ENCODE data around the gene HORMAD2.

The HORMAD2 gene

DNA sequence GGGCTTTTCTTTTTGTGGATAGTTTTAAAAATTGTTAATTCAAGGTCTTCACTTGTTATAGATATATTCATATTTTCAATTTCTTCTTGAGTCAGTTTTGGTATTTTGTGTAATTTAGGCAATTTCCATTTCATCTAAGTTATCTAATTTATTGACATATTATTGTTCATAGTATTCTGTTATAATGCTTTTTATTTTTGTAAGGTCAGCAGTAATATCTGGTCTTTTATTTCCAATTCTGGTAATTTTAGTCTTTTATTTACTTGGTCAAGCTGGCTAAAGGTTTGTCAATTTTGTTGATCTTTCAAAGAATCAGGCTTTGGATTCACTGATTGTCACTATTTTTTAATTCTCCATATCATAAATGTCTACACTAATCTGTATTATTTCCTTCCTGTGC, 60.1 kb downstream of the HORMAD2 start:
- Mint-ChIP-seq H3K27me3 (peaks cover 3% of the 10 kb centered on the region), H3K27ac (no peak overlapping the region), H3K4me1 (peaks cover 4% of the 10 kb centered on the region), H3K9me3 (peaks cover 28% of the 10 kb centered on the region), H3K4me3 (no peak overlapping the region), H3K36me3 (peaks cover 17% of the 10 kb centered on the region)
- CTCF ChIA-PET: no interaction called here
- DNase-seq: no peak

DNA sequence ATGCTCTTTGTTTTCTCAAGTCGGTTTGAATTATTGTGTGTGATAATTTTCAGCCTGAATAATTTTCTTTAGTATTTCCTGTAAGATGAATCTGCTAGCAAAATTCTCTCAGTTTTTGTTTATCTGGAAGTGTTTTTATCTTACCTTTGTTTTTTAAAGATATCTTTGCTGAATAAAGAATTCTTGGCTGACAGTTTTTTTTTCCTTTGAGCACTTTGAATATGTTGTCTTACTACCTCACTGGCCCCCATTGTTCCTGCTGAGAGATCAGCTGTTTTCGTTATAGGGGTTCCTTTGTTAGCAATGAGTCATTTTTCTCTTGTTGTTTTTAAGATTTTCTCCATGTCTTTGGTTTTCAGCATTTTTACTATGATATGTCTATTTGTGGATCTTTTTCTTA, 63.0 kb downstream of the HORMAD2 start:
- H3K9me3 Mint-ChIP-seq: peaks cover 25% of the 10 kb centered on the region
- DNase-seq: no peak
- CTCF ChIA-PET: no interaction called here

DNA sequence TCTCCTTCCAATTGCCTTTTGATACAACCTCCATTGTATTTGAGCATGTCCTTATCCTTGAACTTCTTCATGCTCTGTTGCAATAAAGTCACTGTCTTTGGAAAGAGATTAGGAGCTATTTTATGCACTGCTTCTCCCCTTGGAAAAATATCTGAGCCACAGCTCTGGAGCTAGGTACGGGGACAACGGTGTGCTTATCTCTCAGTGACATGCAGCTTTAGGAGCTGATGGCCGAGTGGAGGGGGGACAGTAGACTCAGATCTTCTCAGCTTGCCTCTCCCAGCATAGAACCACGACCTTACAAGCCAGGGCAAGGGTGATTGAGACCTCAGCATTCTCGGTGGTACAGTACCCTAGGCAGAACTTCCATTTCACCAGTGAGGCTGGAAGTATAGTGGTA, 64.1 kb downstream of the HORMAD2 start:
- H3K4me3 Mint-ChIP-seq: no peak overlapping the region
- H3K27me3 Mint-ChIP-seq: no peaks in the 10 kb centered on the region
- no peak overlapping the region for H3K27ac Mint-ChIP-seq
- no peaks in the 10 kb centered on the region for H3K4me1 Mint-ChIP-seq
- H3K36me3 Mint-ChIP-seq: peaks cover 17% of the 10 kb centered on the region
- H3K9me3 Mint-ChIP-seq: peaks cover 25% of the 10 kb centered on the region
- CTCF ChIA-PET: no interaction called here
- DNase-seq: no peak

More for the DNA sequence above, 63.0 kb downstream of the HORMAD2 start:
- Mint-ChIP-seq H3K27me3 (no peaks in the 10 kb centered on the region), H3K4me1 (no peaks in the 10 kb centered on the region), H3K4me3 (no peak overlapping the region), H3K27ac (no peak overlapping the region), H3K36me3 (peaks cover 17% of the 10 kb centered on the region)

DNA sequence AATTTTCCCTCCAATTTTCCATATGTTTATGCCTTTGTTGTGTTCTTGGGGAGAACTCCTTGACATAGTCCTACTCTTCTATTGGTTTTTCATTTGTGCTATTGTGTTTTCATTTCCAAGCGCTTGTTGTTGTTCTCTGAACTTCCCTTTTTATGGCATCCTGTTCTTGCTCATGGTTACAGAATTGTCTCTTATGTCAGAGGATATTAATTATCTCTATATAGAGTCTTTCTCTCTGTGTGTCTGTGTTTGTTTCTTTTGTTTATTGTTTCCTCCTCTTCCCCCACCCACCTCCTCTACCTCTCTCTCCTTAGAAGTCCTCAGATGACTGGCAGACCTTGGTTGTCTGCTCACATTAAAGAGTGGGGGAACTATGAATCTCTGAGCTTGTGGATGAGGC, 69.9 kb downstream of the HORMAD2 start:
- H3K27ac Mint-ChIP-seq: no peak overlapping the region
- no peak for DNase-seq
- CTCF ChIA-PET: no interaction called here
- no peak overlapping the region for H3K4me3 Mint-ChIP-seq
- H3K9me3 Mint-ChIP-seq: peaks cover 2% of the 10 kb centered on the region
- peaks cover 3% of the 10 kb centered on the region for H3K36me3 Mint-ChIP-seq
- no peaks in the 10 kb centered on the region for H3K27me3 Mint-ChIP-seq
- H3K4me1 Mint-ChIP-seq: peaks cover 11% of the 10 kb centered on the region

DNA sequence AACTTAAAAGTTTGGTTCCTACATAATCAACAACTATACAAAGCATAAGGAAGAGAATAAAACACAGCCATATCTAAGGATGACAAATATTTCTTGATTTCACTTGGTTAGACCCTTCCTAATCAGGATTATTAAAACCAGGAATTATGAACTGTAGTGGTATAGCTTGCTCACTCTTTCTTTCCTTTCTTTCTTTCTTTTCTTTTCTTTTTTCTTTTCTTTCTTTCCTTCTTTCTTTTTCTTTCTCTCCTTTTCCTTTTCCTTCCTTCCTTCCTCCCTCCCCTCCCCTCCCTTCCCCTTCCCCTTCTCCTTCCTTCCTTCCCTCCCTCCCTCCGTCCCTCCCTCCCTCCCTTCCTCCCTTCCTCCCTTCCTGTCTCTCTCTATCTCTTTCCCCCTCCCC, 78.0 kb downstream of the HORMAD2 start:
- Mint-ChIP-seq H3K27me3 (no peaks in the 10 kb centered on the region), H3K27ac (peak overlapping the region; percentile 51), H3K4me3 (no peak overlapping the region), H3K9me3 (no peaks in the 10 kb centered on the region), H3K4me1 (peaks cover 41% of the 10 kb centered on the region), H3K36me3 (peaks cover 3% of the 10 kb centered on the region)
- CTCF ChIA-PET: interaction anchor here (0.6 to 1.7 kb wide), 4 partner anchors 20 to 72 kb away, joined by 3 to 5 read pairs (median 3); no protein-coding TSS in a partner anchor
- no peak for DNase-seq

DNA sequence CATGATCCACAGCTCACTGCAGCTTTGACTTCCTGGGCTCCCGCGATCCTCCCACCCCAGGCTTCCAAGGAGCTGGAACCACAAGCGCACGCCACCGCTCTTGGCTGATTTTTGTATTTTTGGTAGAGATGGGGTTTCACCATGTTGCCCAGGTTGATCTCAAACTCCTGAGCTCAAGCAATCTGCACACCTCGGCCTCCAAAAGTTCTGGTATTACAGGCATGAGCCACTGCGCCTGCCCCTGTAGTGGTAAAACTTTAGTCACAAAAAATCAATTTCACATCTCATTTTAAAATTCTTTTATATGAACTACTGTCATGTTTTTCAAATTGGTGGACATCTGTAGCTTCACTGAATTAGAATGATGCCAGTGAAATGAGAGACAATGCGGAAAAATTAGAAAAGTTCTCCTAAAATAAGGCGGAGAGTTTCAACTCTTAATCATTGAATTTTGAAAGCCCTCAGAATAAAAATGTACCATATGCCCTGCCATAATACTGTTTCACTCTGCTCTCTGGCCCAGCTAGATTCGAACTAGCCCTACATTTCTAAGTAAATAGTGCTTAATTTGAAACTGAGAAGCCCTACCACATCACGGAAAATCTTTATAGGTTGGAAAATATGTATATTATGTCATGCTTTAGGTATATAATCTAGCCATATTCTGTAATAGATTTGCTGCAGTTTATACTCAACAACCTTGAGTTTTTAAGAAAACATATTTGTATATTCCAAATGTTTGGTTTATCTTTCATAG, 78.7 kb downstream of the HORMAD2 start:
- Mint-ChIP-seq H3K4me1 (peaks cover 43% of the 10 kb centered on the region), H3K36me3 (peaks cover 3% of the 10 kb centered on the region), H3K9me3 (no peaks in the 10 kb centered on the region), H3K4me3 (no peak overlapping the region), H3K27me3 (no peaks in the 10 kb centered on the region), H3K27ac (peak overlapping the region; percentile 51)
- no peak for DNase-seq
- CTCF ChIA-PET: interaction anchor here (1.3 to 1.7 kb wide), 3 partner anchors 19 to 51 kb away, joined by 3 to 5 read pairs (median 3); no protein-coding TSS in a partner anchor

DNA sequence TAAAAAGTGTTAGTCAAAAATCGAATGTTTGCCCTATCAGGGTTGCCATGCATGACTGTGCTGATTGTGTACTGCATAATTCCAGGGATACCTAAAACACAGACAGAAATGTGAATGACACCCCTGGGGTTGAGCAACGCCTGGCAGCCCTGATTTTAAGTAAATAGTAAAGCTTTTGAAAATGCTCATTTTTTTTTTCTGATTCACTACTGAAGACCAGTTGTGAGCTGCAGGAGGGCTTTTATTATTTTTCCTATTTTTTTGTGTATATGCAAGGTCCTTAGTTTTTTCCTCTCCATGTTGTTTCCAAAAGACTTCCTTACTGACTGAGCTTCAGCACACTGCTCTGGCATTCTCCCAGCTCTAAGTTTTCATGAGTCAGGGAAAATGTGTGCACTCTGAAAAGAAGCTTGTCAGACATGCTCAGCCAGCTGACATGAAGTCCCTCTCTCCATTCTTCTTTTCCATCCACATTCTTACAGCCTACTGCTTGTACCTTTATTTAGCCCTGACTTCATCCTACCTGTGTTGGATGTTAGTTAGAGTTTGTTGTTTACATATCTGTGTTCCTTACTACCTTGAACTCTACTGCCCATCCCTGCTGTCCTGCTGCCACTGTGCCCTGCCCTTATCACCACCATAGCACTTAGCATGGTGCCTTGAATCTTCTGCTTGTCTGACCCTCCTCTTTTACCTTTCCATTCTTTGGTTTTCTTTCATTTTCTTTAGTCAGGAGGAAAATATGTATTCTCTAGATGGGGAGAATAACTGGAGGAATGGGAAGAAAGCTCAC, 79.5 kb downstream of the HORMAD2 start:
- Mint-ChIP-seq H3K4me3 (no peak overlapping the region), H3K4me1 (peaks cover 43% of the 10 kb centered on the region)
- CTCF ChIA-PET: interaction anchor here (1.3 kb wide), 1 partner anchor 52 kb away, joined by 3 read pairs; no protein-coding TSS in a partner anchor

DNA sequence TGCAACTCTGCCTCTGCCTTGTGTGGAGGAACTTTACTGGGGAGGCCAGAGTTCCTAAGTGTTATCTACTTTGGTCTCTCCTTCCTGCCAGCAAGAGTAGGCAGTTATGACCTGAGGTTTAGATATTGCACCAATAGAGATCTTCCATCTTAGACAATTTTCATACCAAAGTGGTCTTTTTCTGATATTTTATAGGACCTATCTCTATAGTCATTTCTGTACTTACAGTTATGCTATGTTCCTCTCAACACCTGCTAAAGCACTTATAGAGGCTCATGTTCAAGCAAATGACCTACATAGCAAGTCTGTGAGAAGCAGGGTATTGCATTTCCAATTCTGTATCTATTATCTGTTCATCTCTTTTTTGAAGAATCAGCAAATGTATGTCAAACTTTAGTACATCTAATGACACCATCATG, 80.8 kb downstream of the HORMAD2 start:
- peaks cover 8% of the 10 kb centered on the region for H3K36me3 Mint-ChIP-seq
- no peak for DNase-seq
- H3K9me3 Mint-ChIP-seq: peaks cover 4% of the 10 kb centered on the region
- CTCF ChIA-PET: no interaction called here
- H3K27ac Mint-ChIP-seq: peak overlapping the region; percentile 69
- no peak overlapping the region for H3K4me3 Mint-ChIP-seq
- peaks cover 44% of the 10 kb centered on the region for H3K4me1 Mint-ChIP-seq
- H3K27me3 Mint-ChIP-seq: no peaks in the 10 kb centered on the region

More for the DNA sequence above, 79.5 kb downstream of the HORMAD2 start:
- no peak for DNase-seq
- Mint-ChIP-seq H3K27me3 (no peaks in the 10 kb centered on the region), H3K9me3 (no peaks in the 10 kb centered on the region), H3K36me3 (peaks cover 3% of the 10 kb centered on the region), H3K27ac (no peak overlapping the region)

DNA sequence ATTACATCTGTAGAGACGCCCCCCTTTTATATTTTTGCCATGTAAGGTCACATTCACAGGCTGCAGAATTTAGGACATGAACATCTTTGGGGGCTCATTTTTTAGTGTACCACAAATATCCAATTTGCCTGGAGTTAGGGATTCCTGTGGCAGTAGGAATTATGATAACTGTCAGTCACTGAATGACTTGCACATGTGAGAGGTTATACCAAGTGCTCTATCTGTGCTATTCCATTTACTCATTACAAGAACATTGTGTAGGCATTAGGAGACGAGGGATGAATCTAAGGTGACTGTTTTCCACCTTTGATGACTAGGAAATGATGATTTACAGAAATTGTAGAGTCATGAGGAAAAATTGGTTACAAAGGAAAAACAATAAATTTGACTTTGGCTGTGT, 87.0 kb downstream of the HORMAD2 start:
- Mint-ChIP-seq H3K9me3 (peaks cover 4% of the 10 kb centered on the region), H3K27ac (peak overlapping the region; percentile 30), H3K4me3 (no peak overlapping the region), H3K36me3 (peaks cover 5% of the 10 kb centered on the region), H3K4me1 (peaks cover 7% of the 10 kb centered on the region), H3K27me3 (no peaks in the 10 kb centered on the region)
- DNase-seq: no peak
- CTCF ChIA-PET: interaction anchor here (1.0 to 3.8 kb wide), 2 partner anchors 11 to 57 kb away, joined by 3 to 27 read pairs; no protein-coding TSS in a partner anchor

DNA sequence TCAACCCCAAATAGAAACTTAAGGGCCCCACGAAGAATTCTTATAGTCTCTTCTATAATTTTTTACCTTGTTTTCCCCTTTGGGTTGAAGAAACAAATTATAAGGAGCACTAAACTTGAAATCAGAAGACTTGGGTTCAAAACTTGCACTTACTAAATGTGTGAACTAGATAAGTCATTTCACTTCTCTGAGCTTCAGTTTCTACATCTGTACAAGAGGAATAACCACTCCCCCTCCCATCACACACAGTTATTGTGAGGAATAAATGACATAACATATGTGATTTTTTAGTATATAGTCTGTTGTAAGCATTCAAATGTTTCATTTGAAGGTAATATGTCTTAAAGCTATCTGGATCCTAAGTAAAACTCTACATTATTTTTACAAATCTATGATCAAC, 87.5 kb downstream of the HORMAD2 start:
- Mint-ChIP-seq H3K9me3 (peaks cover 4% of the 10 kb centered on the region), H3K36me3 (peaks cover 5% of the 10 kb centered on the region), H3K27me3 (no peaks in the 10 kb centered on the region), H3K27ac (peak overlapping the region; percentile 30), H3K4me1 (peaks cover 7% of the 10 kb centered on the region), H3K4me3 (no peak overlapping the region)
- DNase-seq: no peak
- CTCF ChIA-PET: interaction anchor here (1.0 to 3.8 kb wide), 2 partner anchors 11 to 57 kb away, joined by 3 to 27 read pairs; no protein-coding TSS in a partner anchor

DNA sequence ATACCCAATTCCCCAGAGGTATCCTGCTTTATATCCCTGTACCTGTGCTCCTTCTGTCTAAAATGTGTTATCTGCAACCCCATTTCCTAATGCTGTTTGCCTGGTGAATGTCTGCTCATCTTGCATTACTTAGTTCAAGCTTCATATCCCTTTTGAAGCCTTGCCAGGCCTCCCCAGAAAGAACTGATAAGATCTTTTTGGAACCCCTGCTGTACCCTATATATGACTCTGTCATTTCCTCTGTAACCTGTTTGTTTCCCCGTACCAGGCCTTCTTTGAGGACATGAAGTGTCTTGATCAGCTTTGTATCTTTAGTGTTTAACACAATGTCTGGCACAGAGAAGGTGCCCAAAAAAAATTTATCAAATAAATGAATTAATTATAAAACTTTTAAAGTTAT, 88.7 kb downstream of the HORMAD2 start:
- H3K9me3 Mint-ChIP-seq: peaks cover 6% of the 10 kb centered on the region
- peak; percentile 34 for DNase-seq
- peaks cover 12% of the 10 kb centered on the region for H3K4me1 Mint-ChIP-seq
- H3K4me3 Mint-ChIP-seq: no peak overlapping the region
- peaks cover 11% of the 10 kb centered on the region for H3K36me3 Mint-ChIP-seq
- CTCF ChIA-PET: interaction anchor here (1.2 to 3.8 kb wide), 2 partner anchors 10 to 12 kb away, joined by 4 to 27 read pairs; no protein-coding TSS in a partner anchor
- H3K27me3 Mint-ChIP-seq: no peaks in the 10 kb centered on the region
- no peak overlapping the region for H3K27ac Mint-ChIP-seq

DNA sequence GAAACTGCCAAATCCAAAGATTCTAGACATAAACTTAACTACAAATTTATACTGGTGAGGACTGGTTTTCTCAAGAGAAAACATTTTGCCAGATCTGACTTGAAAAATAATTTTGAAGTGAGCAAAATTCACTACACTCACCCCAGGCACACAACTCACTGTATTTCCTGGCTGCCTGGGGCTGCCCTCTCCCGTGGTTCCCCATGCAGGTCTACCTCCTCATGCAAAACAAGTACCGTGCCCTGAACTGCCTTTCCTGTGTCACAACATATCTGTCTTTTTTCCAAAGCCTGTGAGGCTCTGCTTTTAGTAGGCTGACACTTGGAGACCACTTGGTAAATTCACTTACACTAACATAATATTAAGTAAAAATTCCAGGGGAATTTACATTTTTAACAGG, 89.9 kb downstream of the HORMAD2 start:
- Mint-ChIP-seq H3K4me3 (no peak overlapping the region), H3K27me3 (no peaks in the 10 kb centered on the region), H3K27ac (no peak overlapping the region), H3K36me3 (peaks cover 7% of the 10 kb centered on the region), H3K4me1 (peaks cover 13% of the 10 kb centered on the region), H3K9me3 (peaks cover 3% of the 10 kb centered on the region)
- DNase-seq: no peak
- CTCF ChIA-PET: interaction anchor here (3.8 kb wide), 1 partner anchor 9 kb away, joined by 27 read pairs; no protein-coding TSS in a partner anchor

DNA sequence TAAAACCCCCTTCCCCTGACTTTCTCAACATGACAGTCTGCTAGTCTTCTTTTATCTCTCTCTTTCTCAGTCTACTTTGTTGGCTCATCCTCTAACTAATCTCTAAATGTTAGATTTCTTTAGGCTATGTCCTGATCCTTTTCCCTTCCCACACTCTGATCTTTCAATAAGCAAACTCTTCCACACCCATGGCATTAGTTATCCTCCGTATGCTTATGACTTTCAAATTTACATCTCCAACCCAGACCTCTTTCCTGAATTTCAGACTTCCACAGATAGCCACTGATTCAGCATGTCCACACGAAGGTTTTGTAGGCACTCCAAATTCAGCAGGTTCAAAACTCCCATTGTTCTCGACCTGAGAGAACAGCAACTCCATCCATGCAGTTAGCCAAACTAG, 90.7 kb downstream of the HORMAD2 start:
- Mint-ChIP-seq H3K36me3 (peaks cover 5% of the 10 kb centered on the region), H3K9me3 (peaks cover 3% of the 10 kb centered on the region), H3K4me1 (peaks cover 19% of the 10 kb centered on the region), H3K4me3 (no peak overlapping the region), H3K27ac (no peak overlapping the region), H3K27me3 (no peaks in the 10 kb centered on the region)
- no peak for DNase-seq
- CTCF ChIA-PET: no interaction called here

DNA sequence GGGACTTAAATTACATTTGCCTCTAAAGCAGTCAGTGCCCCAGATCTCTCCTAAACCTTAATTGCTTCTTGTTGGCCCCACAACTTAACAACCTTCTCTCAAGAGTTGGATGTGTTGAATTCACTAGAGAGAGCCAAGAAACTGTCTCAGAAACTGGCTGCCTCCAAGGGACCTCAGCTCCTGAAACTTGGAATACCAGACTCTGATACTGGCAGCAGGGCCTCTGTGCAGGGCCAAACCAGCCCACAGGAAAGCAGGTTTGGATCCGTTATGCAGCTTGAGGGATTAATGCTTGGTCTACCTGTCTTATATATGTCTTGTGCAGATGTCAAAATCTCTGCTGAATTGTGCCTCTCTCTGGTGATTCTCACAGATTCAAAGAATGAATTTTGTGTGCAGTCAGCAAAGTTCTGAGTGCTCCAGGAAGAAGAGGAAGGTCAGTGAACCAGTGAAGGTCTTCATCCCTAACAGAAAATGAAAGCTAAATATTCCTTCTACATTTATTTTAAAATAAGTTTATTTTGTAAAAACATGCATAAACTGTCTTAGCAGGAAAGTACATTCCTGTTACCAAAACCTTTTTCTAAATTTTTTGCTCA, 95.5 kb downstream of the HORMAD2 start:
- Mint-ChIP-seq H3K27me3 (no peaks in the 10 kb centered on the region), H3K9me3 (peaks cover 3% of the 10 kb centered on the region), H3K4me3 (no peak overlapping the region), H3K27ac (peak overlapping the region; percentile 78), H3K4me1 (peaks cover 64% of the 10 kb centered on the region), H3K36me3 (peaks cover 6% of the 10 kb centered on the region)
- DNase-seq: no peak
- CTCF ChIA-PET: interaction anchor here (0.6 to 1.8 kb wide), 5 partner anchors 10 to 67 kb away, joined by 3 to 8 read pairs (median 4); no protein-coding TSS in a partner anchor
